ENCODE data around the gene SVOPL.

The SVOPL gene

DNA sequence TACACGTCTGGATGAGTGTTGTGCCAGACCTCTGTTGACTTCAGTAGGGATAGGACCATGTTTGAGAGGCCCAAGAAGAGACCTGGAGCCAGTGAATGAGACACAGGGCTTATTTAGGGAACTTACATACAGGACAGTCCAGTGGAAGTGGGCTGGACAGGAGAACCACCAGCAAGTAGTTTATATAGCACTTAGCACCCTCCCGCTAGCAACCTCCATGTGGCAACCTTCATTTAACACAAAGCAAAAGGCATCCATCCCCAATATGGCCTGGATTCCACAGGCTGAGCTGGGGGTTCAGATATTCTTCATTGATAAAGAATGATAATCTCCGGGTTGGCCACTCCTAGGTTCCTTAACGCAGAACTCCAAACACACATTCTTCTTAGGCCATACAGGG is 147.4 kb downstream of the SVOPL start:
- DNase-seq, result no peak

DNA sequence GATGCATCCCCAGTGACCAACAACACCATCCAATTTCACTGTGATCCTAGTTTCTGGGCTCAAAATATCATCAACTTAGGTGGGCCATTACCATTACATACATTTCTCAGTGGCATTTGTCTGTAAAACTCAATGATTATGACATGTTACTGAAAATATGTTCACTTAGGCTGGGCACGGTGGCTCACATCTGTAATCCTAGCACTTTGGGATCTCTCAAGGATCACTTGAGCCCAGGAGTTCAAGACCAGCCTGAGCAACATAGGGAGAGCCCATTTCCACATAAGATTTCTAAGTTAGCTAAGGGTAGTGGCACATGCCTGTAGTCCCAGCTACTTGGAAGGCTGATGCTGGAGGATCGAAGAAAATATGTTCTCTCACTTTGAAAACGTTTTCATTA is 150.1 kb downstream of the SVOPL start:
- no peak for DNase-seq

DNA sequence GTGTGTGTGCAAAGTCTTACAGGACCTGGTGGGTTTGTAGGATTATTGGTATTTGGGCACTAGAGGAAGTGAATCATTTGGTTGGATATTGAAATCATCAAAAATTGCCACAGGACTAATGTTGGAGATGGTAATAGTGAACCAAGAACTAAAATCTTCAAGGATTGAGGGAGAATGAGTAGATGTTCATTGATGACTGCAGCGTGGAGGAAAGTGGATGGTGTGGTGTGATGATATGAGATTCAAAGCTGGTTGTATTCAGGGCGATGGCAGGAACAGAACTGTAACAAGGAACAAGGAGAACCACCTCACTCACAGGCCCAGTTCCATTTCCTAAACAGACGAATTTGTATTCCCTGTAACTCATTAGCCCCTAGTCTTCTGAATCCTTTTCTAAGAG is 150.8 kb downstream of the SVOPL start:
- DNase-seq, result no peak

- no peak for DNase-seq
Observed at GRCh38 chr7:138549082-138549481, 152.1 kb downstream of the SVOPL start.

DNA sequence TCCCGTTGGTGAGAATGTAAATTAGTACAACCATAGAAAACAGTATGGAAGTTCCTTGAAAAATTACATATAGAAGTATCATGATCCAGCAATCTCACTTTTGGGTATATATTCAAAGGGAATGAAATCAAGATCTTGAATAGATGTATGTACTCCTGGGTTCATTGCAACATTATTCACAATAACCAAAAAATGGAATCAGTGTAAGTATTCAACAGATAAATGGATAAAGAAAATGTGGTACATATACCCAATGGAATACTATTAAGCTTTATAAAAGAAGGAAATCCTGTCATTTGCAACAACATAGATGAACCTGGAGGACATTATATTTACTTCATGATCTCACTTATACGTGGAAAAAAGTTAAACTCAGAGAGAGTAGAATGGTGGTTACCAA is 154.3 kb downstream of the SVOPL start:
- DNase-seq, result no peak

DNA sequence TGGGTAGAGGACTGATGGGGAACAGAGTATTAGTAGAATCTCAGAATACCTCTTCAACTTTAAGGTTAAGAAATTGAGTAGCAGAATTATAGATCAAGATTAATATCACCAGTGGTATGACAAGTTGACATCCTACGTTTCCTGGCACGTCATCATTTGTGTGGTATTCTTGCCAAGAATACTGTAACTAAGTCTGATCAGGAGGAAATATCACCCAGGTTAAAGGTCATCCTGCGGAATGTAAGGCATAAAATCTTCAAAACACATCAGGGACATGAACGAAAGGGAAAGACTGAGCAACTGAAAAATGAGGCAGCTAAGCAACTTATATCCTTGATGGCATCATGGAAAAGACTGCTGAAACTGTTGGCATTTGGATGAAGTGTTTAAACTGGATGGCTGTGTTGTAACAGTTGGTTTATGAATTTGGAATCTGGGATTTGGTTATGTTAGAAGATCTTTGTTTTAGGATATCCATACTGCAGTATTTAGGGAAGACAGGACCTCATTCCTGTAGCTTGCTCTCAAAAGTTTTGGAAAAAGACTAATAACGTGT is 155.0 kb downstream of the SVOPL start:
- DNase-seq, result no peak

DNA sequence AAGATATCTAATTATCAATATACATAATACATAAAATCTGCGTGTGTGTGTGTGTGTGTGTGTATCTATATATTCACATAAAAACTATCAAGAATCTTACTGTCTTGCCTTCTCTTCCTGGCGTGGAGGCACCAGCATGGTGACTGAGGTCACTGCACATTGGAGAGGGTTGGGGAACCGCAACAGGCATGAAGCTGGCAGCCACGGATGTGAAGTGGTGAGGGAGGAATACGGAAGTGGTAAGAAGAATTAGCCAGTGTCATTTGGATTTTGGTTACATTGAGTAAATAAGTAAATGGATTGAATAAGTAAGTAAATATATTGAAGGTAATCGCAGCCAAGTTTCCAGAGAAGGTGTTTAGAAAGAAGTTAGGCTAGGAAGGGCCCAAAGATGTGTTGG is 156.0 kb downstream of the SVOPL start:
- no peak for DNase-seq
